CD4-positive, alpha-beta T cell treated with Interleukin-2 at 100 ng/mL for 4 hours (primary cell): ENCODE data around the gene BICDL2.
A peak's percentile ranks its signal among the peaks of the same experiment; 100 is the strongest.

ENCODE experiments used
- DNase-seq: peaks from one replicate; pipeline ENCODE4 v3.0.0-alpha.2; 2020; ENCODE audit warnings: low spot score

The BICDL2 gene

GRCh38 chr16:3025032-3026002 is 11.4 kb downstream of the BICDL2 start:
- DNase-seq, result no peak

GRCh38 chr16:3023669-3024478 is 12.9 kb downstream of the BICDL2 start, which contains the start of the genes HCFC1R1 and THOC6:
TSS of gene HCFC1R1 (minus strand) at chr16:3023942. CDS start at chr16:3023941, 1 bp downstream.
TSS of gene THOC6 (plus strand) at chr16:3024035. CDS start at chr16:3024327, 292 bp downstream.
- DNase-seq, result peak; percentile 95

- DNase-seq, result no peak
Observed at GRCh38 chr16:3023415-3023668, 13.4 kb downstream of the BICDL2 start.

- DNase-seq, result peak; percentile 11
Observed at GRCh38 chr16:3022684-3023414, 13.9 kb downstream of the BICDL2 start.

GRCh38 chr16:3022208-3022683 is 14.5 kb downstream of the BICDL2 start:
- peak; percentile 89 for DNase-seq

- peak; percentile 87 for DNase-seq
Observed at GRCh38 chr16:3021449-3022207, 15.1 kb downstream of the BICDL2 start.

GRCh38 chr16:3020604-3021448 is 15.9 kb downstream of the BICDL2 start:
- peak; percentile 80 for DNase-seq

- peak; percentile 66 for DNase-seq
Observed at GRCh38 chr16:3020247-3020603, 16.5 kb downstream of the BICDL2 start, which contains the start of gene TNFRSF12A. TSS of gene TNFRSF12A (plus strand) at chr16:3020368. CDS start at chr16:3020398, 30 bp downstream.

- DNase-seq, result no peak
Observed at GRCh38 chr16:3019594-3020246, 17.0 kb downstream of the BICDL2 start.

- DNase-seq, result peak; percentile 27
Observed at GRCh38 chr16:3017794-3018506, 18.8 kb downstream of the BICDL2 start, which contains the start of gene CLDN6. TSS of gene CLDN6 (minus strand) at chr16:3018183. CDS start at chr16:3016021, 2,162 bp downstream.

GRCh38 chr16:3017344-3017743 is 19.4 kb downstream of the BICDL2 start:
- no peak for DNase-seq

GRCh38 chr16:3015865-3016521 is 20.8 kb downstream of the BICDL2 start:
- DNase-seq, result no peak

- no peak for DNase-seq
Observed at GRCh38 chr16:3014971-3015370, 21.8 kb downstream of the BICDL2 start.

- DNase-seq, result no peak
Observed at GRCh38 chr16:3013998-3014690, 22.6 kb downstream of the BICDL2 start.

- DNase-seq, result no peak
Observed at GRCh38 chr16:3013491-3013951, 23.2 kb downstream of the BICDL2 start.

- DNase-seq, result no peak
Observed at GRCh38 chr16:3012828-3013420, 23.8 kb downstream of the BICDL2 start, which contains the start of gene CLDN9. TSS of gene CLDN9 (plus strand) at chr16:3012923. CDS start at chr16:3013363, 440 bp downstream.

GRCh38 chr16:3012246-3012645 is 24.5 kb downstream of the BICDL2 start:
- no peak for DNase-seq
